ENCODE results near the gene TMEM125. TPM values are rescaled to one million over a fixed set of nuclear protein-coding genes. Genes with fewer than 3 reads are reported as not detected.

The TMEM125 gene
- total RNA-seq, 1 donor from 2014 or later, result 15.7 TPM

DNA sequence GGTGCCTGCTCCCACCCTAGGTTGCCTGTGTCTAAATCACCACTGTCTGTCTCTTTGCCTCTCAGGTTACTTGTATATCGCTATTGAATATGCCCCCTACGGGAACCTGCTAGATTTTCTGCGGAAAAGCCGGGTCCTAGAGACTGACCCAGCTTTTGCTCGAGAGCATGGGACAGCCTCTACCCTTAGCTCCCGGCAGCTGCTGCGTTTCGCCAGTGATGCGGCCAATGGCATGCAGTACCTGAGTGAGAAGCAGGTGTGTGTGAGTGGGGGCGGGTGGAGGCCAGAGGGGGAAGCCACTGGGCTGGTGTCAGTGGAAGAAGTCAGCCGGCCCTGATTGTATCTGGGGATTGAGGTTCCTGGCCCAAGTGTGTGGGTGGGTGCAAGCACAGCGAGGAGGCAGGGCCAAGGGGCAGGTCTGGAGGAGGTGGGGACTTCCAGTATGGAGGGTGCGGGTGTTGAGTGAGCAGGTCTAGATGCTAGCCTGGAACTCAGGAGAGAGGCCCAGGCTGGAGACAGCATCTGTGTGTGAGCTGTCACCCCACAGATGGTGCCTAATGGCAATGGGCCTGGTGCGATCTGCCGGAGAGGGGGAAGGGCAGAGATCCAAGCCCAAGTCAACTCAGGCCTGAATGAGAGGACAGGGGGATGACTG is 48.2 kb downstream of the TMEM125 start:
- DNase-seq (ENCODE audit: low read depth), result no peak
- H3K36me3 ChIP-seq (ENCODE audit: control insufficient read depth, insufficient read depth, low read length), result no peaks in the 10 kb centered on the region
- H3K27me3 ChIP-seq (ENCODE audit: control insufficient read depth, insufficient read depth, low read length), result peaks cover 2% of the 10 kb centered on the region
- TF ChIP-seq, protein P1, sequence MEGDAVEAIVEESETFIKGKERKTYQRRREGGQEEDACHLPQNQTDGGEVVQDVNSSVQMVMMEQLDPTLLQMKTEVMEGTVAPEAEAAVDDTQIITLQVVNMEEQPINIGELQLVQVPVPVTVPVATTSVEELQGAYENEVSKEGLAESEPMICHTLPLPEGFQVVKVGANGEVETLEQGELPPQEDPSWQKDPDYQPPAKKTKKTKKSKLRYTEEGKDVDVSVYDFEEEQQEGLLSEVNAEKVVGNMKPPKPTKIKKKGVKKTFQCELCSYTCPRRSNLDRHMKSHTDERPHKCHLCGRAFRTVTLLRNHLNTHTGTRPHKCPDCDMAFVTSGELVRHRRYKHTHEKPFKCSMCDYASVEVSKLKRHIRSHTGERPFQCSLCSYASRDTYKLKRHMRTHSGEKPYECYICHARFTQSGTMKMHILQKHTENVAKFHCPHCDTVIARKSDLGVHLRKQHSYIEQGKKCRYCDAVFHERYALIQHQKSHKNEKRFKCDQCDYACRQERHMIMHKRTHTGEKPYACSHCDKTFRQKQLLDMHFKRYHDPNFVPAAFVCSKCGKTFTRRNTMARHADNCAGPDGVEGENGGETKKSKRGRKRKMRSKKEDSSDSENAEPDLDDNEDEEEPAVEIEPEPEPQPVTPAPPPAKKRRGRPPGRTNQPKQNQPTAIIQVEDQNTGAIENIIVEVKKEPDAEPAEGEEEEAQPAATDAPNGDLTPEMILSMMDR (IDR thresholded peaks at IDR 0.05; ENCODE audit: insufficient read depth, low read length, poor library complexity, severe bottlenecking), result no peak
- no peak overlapping the region for H3K4me3 ChIP-seq (ENCODE audit: low read depth, low read length)

DNA sequence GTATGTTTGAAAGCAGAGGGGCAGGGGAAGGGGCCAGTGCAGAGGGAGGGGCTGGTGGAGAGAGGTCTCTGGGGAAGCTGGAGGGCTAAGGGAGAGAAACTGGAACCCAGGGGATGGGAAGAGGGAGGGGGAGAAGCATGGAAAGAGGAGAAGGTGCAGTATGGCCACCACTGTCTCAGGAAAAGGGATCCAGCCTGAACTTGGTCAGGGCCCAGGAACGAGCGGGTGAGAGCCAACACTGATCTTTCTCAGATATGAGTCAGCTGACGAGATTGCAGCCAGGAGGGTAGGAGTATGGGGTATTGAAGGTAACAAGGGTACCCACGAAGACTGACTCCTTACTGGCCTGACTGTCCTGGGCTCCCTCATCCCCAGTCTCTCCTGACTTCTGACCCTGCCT is 49.0 kb downstream of the TMEM125 start:
- H3K36me3 ChIP-seq (ENCODE audit: control insufficient read depth, insufficient read depth, low read length), result no peaks in the 10 kb centered on the region
- no peak overlapping the region for H3K4me3 ChIP-seq (ENCODE audit: low read depth, low read length)
- TF ChIP-seq, protein P1 (IDR thresholded peaks at IDR 0.05; ENCODE audit: insufficient read depth, low read length, poor library complexity, severe bottlenecking), result no peak
- H3K27me3 ChIP-seq (ENCODE audit: control insufficient read depth, insufficient read depth, low read length), result peaks cover 2% of the 10 kb centered on the region
- no peak for DNase-seq (ENCODE audit: low read depth)

DNA sequence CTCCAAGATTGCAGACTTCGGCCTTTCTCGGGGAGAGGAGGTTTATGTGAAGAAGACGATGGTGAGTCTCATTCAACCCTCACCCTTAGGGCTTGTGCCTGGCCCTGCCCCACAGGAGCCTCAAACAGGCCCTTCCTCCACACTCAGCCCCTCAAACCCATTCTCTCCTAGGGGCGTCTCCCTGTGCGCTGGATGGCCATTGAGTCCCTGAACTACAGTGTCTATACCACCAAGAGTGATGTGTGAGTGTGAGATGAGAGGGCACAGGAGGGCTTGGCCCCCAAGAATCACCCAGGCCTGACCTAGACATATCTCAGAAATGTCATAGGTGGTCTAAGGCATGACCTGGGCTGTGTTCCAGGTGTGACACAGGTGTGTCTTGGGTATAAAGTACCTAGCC is 49.5 kb downstream of the TMEM125 start:
- peaks cover 2% of the 10 kb centered on the region for H3K27me3 ChIP-seq (ENCODE audit: control insufficient read depth, insufficient read depth, low read length)
- TF ChIP-seq, protein P1 (IDR thresholded peaks at IDR 0.05; ENCODE audit: insufficient read depth, low read length, poor library complexity, severe bottlenecking), result no peak
- no peak for DNase-seq (ENCODE audit: low read depth)
- H3K36me3 ChIP-seq (ENCODE audit: control insufficient read depth, insufficient read depth, low read length), result no peaks in the 10 kb centered on the region
- no peak overlapping the region for H3K4me3 ChIP-seq (ENCODE audit: low read depth, low read length)

DNA sequence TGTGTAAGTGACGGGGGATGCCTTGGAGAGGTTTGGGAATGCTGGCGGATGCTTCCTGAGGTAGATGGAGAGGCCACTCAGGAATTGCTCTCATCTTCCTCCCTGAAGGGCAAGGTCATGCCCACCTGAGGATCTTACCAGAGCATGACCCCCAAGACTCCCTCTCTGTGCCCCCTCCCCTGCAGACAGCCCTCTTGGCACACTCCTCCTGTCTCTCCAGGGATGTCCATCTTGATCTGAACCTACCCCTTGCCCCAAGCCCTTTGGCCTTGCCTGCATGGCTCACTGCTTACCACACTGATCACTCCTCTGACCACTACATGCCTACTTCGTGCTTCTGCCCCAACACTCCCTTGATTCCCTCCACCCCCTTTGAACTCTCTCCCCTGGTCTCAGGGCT is 50.0 kb downstream of the TMEM125 start:
- no peak for DNase-seq (ENCODE audit: low read depth)
- H3K27me3 ChIP-seq (ENCODE audit: control insufficient read depth, insufficient read depth, low read length), result peaks cover 2% of the 10 kb centered on the region
- no peaks in the 10 kb centered on the region for H3K36me3 ChIP-seq (ENCODE audit: control insufficient read depth, insufficient read depth, low read length)
- TF ChIP-seq, protein P1 (IDR thresholded peaks at IDR 0.05; ENCODE audit: insufficient read depth, low read length, poor library complexity, severe bottlenecking), result no peak
- H3K4me3 ChIP-seq (ENCODE audit: low read depth, low read length), result no peak overlapping the region

DNA sequence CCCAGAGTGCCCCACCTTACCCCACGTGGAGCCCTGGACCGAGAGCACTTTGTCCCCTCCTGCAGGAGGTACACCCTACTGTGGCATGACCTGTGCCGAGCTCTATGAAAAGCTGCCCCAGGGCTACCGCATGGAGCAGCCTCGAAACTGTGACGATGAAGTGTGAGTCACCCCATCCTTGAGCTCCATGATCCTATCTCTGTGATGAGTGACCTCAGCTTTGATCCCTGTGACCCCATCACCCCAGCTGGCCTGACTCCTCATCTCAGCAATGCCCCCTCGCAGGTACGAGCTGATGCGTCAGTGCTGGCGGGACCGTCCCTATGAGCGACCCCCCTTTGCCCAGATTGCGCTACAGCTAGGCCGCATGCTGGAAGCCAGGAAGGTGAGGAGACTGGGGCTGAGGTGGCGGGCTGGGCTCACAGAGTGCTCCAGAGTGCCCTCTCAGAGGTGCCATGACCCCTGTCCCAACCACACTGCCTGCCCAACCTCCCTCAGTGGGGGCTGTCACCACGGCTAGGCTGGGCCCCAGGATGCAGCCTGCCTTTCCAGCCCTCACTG is 51.6 kb downstream of the TMEM125 start:
- Histone ChIP-seq H3K27me3 (ENCODE audit: control insufficient read depth, insufficient read depth, low read length) (peaks cover 2% of the 10 kb centered on the region), H3K36me3 (ENCODE audit: control insufficient read depth, insufficient read depth, low read length) (no peaks in the 10 kb centered on the region), H3K4me3 (ENCODE audit: low read depth, low read length) (no peak overlapping the region)
- TF ChIP-seq, protein P1 (IDR thresholded peaks at IDR 0.05; ENCODE audit: insufficient read depth, low read length, poor library complexity, severe bottlenecking), result no peak
- DNase-seq (ENCODE audit: low read depth), result no peak

DNA sequence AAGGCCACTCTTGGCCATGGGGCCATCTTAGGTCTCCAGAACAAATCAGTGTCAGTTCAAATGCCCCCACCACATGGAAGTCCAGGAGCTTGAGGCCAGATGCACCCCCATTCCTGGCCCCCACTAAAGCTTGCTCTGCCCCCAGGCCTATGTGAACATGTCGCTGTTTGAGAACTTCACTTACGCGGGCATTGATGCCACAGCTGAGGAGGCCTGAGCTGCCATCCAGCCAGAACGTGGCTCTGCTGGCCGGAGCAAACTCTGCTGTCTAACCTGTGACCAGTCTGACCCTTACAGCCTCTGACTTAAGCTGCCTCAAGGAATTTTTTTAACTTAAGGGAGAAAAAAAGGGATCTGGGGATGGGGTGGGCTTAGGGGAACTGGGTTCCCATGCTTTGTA is 52.7 kb downstream of the TMEM125 start:
- no peaks in the 10 kb centered on the region for H3K27me3 ChIP-seq (ENCODE audit: control insufficient read depth, insufficient read depth, low read length)
- H3K36me3 ChIP-seq (ENCODE audit: control insufficient read depth, insufficient read depth, low read length), result no peaks in the 10 kb centered on the region
- H3K4me3 ChIP-seq (ENCODE audit: low read depth, low read length), result no peak overlapping the region
- TF ChIP-seq, protein P1 (IDR thresholded peaks at IDR 0.05; ENCODE audit: insufficient read depth, low read length, poor library complexity, severe bottlenecking), result no peak
- no peak for DNase-seq (ENCODE audit: low read depth)

All from kidney epithelial cell (primary cell).